ENCODE measurements around the gene NCS1. TPM values are rescaled to one million over a fixed set of nuclear protein-coding genes. Genes with fewer than 3 reads are reported as not detected.

Gene NCS1
- total RNA-seq, 1 donor from 2014 or later = 37.7 TPM

DNA sequence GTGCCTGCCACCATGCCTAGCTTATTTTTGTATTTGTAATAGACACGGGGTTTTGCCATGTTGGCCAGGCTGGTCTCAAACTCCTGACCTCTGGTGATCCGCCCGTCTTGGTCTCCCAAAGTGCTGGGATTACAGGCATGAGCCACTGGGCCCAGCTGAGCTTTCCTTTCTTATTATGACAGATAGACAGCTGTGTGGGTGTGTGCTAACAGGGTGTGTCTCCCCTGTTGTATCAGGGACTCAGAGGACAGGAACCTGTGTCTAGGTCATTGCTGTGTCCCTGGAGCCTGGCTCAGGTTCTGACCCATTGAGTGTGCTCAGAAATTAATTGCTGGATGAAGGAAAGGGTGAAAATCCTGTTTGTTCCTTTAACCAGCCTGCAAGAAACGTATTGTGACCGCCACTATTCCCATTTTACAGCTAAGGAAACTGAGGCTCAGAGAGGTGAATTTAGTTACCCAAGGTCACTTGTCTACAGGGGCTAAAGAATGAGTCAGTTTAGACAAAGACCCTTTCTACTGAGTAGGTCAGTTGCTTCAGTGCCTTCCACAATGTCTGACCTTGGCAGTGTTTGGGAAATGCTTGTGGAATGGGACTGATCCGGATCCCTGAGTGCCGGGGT lies 16.8 kb downstream of the NCS1 start:
- Mint-ChIP-seq H3K4me3 (ENCODE audit: unreplicated experiment) (no peak overlapping the region), H3K9me3 (ENCODE audit: unreplicated experiment) (no peaks in the 10 kb centered on the region), H3K4me1 (ENCODE audit: unreplicated experiment) (peaks cover 74% of the 10 kb centered on the region)

DNA sequence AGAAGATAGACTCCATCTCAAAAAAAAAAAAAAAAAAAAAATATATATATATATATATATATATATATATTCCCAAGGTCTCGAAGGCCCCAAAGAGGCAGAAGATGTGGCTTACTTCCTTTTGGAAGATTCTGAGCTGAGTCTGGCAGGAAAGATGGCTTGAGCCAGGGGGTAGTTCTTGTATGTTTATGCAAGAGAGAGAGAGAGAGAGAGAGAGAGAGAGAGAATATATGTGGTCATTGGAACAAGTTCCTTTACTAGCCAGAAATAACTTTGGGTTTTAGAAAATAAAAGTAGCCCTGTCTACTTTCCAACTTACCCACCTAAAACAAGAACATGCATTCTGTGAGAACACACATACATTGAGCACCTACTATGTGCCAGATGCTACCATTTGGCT lies 17.6 kb downstream of the NCS1 start:
- H3K36me3 Mint-ChIP-seq (ENCODE audit: unreplicated experiment) = no peaks in the 10 kb centered on the region
- no peaks in the 10 kb centered on the region for H3K27me3 Mint-ChIP-seq (ENCODE audit: unreplicated experiment)
- H3K4me1 Mint-ChIP-seq (ENCODE audit: unreplicated experiment) = peaks cover 70% of the 10 kb centered on the region
- H3K27ac Mint-ChIP-seq (ENCODE audit: unreplicated experiment) = peak overlapping the region; percentile 69
- no peak for DNase-seq (ENCODE audit: extremely low spot score, unreplicated experiment)
- TF ChIP-seq, protein P1, sequence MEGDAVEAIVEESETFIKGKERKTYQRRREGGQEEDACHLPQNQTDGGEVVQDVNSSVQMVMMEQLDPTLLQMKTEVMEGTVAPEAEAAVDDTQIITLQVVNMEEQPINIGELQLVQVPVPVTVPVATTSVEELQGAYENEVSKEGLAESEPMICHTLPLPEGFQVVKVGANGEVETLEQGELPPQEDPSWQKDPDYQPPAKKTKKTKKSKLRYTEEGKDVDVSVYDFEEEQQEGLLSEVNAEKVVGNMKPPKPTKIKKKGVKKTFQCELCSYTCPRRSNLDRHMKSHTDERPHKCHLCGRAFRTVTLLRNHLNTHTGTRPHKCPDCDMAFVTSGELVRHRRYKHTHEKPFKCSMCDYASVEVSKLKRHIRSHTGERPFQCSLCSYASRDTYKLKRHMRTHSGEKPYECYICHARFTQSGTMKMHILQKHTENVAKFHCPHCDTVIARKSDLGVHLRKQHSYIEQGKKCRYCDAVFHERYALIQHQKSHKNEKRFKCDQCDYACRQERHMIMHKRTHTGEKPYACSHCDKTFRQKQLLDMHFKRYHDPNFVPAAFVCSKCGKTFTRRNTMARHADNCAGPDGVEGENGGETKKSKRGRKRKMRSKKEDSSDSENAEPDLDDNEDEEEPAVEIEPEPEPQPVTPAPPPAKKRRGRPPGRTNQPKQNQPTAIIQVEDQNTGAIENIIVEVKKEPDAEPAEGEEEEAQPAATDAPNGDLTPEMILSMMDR (IDR thresholded peaks at IDR 0.05) = no peak
- H3K4me3 Mint-ChIP-seq (ENCODE audit: unreplicated experiment) = no peak overlapping the region
- H3K9me3 Mint-ChIP-seq (ENCODE audit: unreplicated experiment) = no peaks in the 10 kb centered on the region

More for the DNA sequence above, 16.8 kb downstream of the NCS1 start:
- no peak for DNase-seq (ENCODE audit: extremely low spot score, unreplicated experiment)
- TF ChIP-seq, protein P1 (IDR thresholded peaks at IDR 0.05) = no peak
- no peaks in the 10 kb centered on the region for H3K27me3 Mint-ChIP-seq (ENCODE audit: unreplicated experiment)
- H3K36me3 Mint-ChIP-seq (ENCODE audit: unreplicated experiment) = no peaks in the 10 kb centered on the region
- peak overlapping the region; percentile 4 for H3K27ac Mint-ChIP-seq (ENCODE audit: unreplicated experiment)

DNA sequence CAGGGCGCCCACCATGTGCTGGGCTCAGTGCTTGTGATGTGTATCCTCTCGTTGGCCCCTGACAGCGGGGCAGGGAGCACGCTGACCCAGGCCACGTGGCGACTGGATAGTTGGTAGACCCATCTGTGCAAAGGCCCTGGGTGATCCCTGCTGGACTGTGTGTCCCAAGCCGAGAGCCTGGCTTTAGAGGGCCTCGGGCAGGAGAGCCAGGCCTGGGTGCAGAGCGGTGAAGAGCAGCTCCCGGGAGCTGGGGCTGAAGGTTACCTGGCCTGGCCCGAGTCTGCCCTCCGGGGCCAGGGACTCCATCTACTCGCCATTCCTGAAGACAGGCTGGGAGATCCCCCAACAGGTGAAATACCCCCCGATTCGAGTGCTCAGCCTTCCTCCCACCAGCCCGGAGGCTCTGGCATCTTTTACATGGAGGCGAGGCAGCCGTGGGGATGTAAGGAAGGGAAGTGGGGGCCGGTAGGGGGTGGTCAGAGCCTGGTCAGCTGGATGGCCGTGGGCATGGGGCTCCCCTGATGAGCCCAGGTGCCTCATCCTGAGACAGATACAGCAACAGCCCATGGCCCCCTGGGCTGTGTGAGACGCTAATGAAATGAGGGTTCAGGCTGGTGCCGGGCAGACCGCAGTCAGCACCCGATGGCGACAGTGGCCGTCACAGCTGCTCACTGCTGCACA lies 19.0 kb downstream of the NCS1 start:
- H3K9me3 Mint-ChIP-seq (ENCODE audit: unreplicated experiment) = no peaks in the 10 kb centered on the region
- TF ChIP-seq, protein P1 (IDR thresholded peaks at IDR 0.05) = no peak
- no peaks in the 10 kb centered on the region for H3K36me3 Mint-ChIP-seq (ENCODE audit: unreplicated experiment)
- no peaks in the 10 kb centered on the region for H3K27me3 Mint-ChIP-seq (ENCODE audit: unreplicated experiment)
- H3K4me1 Mint-ChIP-seq (ENCODE audit: unreplicated experiment) = peaks cover 58% of the 10 kb centered on the region
- no peak for DNase-seq (ENCODE audit: extremely low spot score, unreplicated experiment)
- H3K27ac Mint-ChIP-seq (ENCODE audit: unreplicated experiment) = no peak overlapping the region
- H3K4me3 Mint-ChIP-seq (ENCODE audit: unreplicated experiment) = no peak overlapping the region

DNA sequence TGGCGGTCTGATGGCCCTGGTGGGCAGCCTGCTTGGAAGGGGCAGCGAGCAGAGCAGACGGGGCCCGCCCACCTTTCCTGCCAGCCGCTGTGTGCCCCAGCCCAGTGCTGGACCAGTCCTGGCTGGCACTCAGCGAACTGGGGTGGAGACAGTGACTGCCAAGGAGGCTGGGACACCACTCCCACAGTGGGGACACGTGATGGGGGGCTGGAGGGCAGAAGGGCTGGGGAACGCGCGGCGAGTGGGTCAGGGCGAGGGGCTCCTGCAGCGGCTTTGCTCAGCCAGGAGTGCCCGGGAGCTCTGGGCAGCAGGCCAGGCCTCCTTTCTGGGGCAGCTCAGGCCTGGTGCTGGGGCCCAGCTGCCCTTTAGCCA lies 19.5 kb downstream of the NCS1 start:
- peaks cover 57% of the 10 kb centered on the region for H3K4me1 Mint-ChIP-seq (ENCODE audit: unreplicated experiment)
- no peaks in the 10 kb centered on the region for H3K9me3 Mint-ChIP-seq (ENCODE audit: unreplicated experiment)
- H3K27me3 Mint-ChIP-seq (ENCODE audit: unreplicated experiment) = no peaks in the 10 kb centered on the region
- DNase-seq (ENCODE audit: extremely low spot score, unreplicated experiment) = no peak
- H3K4me3 Mint-ChIP-seq (ENCODE audit: unreplicated experiment) = no peak overlapping the region
- H3K27ac Mint-ChIP-seq (ENCODE audit: unreplicated experiment) = no peak overlapping the region
- TF ChIP-seq, protein P1 (IDR thresholded peaks at IDR 0.05) = no peak
- no peaks in the 10 kb centered on the region for H3K36me3 Mint-ChIP-seq (ENCODE audit: unreplicated experiment)

DNA sequence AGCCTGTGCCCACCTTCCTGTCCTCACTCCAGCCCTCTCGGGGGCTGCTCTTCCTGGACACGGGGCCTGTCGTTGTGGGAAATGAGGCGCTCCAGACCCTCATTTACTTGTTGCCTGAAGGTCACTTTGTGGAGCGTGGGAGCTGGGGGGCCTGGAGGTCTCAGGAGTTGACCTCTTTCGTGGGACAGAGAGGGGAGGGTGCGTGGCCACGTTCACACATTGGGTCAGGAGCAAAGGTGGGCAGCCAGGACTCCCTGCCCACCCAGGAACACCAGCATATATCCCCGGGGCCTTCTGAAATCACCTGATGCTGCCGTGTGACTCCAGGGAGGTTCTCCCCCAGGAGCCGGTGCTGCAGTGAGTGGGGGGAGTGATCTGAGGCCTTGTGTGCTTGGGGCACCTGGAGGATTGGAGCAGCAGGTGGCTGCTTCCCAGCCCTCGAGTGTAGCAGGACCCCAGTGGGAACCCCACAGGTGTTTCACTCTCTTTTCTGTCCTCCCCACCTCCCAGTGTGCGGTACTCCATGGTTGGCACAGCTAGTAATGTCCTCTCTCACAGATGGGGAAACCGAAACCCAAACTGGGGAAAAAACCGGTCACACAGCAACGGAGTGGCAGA lies 20.3 kb downstream of the NCS1 start:
- Mint-ChIP-seq H3K9me3 (ENCODE audit: unreplicated experiment) (no peaks in the 10 kb centered on the region), H3K27me3 (ENCODE audit: unreplicated experiment) (no peaks in the 10 kb centered on the region), H3K27ac (ENCODE audit: unreplicated experiment) (no peak overlapping the region), H3K36me3 (ENCODE audit: unreplicated experiment) (no peaks in the 10 kb centered on the region), H3K4me1 (ENCODE audit: unreplicated experiment) (peaks cover 53% of the 10 kb centered on the region), H3K4me3 (ENCODE audit: unreplicated experiment) (no peak overlapping the region)
- TF ChIP-seq, protein P1 (IDR thresholded peaks at IDR 0.05) = no peak
- DNase-seq (ENCODE audit: extremely low spot score, unreplicated experiment) = no peak
